ENCODE results near the gene EXD3.

Gene EXD3

DNA sequence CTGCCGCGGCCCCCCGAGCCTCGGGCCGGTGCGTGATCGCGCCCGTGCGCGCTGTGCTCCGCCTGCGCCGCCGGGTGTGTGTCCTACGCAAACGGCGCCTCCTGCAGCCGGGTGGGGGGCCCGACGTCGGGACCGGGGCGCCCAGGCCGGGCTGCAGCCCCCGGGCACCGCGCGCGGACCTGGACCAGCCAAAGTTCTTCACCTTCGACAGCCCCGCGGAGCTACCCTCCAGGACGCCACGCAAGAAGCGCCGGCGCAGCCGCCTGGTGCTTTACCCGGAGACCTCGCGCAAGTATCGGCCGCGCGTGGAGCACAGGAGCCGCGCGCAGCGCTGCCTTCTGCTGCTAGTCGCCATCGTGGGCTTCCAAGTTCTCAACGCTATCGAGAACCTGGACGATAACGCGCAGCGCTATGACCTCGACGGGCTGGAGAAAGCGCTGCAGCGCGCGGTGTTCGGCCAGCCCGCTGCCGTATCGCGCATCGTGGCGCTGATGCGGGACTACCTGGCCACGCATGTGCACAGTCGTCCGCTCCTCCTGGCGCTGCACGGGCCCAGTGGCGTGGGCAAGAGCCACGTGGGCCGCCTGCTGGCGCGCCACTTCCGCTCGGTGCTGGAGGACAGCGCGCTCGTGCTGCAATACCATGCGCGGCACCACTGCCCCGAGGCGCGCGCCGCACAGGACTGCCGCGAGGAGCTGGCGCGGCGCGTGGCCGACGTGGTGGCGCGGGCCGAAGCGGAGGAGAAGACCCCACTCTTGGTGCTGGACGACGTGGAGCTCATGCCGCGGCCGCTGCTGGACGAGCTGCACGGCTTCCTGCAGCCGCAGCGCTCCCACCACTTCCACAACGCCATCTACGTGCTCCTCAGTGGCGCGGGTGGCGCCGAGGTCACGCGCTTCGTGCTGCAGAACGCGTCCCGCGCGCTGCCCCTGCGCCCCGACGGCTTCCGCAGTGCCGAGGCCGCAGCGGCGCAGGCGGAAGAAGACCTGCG, 143.9 kb downstream of the EXD3 start:
- no peak for DNase-seq

DNA sequence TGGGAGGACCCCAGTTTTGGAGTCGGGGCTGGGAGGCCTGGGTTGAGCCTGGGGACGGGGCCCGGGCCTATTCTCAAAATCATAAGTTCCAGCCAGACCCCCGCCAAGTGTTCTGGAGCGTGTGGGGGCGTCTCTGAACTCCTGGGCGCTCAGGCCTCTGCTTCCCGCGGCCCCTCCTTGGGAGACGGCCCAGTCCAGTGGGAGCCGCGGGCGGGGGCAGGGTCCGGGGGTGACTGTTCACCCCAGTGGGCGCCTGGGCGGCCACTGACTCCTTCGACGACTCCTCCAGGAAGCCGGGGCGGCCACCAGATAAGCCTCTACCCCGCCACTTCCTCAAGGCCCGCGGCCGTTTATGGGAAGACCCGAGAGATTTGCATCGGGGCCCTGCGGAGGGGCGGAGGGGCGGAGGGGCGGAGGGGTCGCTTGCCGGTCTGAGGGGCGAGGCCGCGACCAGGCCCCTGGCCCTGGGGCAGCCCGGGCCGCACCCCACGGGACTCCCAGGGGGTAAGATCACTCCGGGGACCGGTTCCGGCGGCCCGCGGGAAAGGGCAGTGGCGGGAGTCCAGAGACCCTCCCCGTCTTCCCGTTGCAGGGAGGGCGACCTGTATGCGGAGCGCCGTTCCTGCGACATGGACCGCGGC, 144.8 kb downstream of the EXD3 start:
- DNase-seq, result no peak

- DNase-seq, result no peak
Measured at GRCh38 chr9:137277329-137278041, 145.5 kb downstream of the EXD3 start, which contains the start of gene TOR4A. TOR4A (plus strand) TSS chr9:137277726; CDS start chr9:137278690, 964 bp downstream.

- no peak for DNase-seq
Measured at GRCh38 chr9:137276473-137277328, 146.3 kb downstream of the EXD3 start.

- DNase-seq, result no peak
Measured at GRCh38 chr9:137275588-137276472, 147.1 kb downstream of the EXD3 start.

DNA sequence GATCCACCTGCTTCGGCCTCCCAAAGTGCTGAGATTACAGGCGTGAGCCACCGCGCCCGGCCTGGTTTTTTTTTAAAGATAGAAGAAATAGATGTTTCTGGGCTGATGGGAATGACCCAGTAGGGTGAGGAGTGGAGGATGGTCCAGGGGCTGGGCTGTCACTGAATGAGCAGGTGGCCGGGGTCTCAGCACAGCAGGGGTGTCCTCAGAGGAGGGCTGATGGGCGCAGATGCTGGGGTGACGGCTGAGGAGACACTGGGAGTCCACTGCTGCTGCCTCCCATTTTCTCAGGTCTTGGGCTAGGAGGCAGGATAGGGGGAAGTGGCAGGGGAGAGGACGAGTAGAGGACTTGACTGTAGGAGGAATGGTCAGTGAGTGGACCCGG, 147.8 kb downstream of the EXD3 start:
- DNase-seq, result no peak

DNA sequence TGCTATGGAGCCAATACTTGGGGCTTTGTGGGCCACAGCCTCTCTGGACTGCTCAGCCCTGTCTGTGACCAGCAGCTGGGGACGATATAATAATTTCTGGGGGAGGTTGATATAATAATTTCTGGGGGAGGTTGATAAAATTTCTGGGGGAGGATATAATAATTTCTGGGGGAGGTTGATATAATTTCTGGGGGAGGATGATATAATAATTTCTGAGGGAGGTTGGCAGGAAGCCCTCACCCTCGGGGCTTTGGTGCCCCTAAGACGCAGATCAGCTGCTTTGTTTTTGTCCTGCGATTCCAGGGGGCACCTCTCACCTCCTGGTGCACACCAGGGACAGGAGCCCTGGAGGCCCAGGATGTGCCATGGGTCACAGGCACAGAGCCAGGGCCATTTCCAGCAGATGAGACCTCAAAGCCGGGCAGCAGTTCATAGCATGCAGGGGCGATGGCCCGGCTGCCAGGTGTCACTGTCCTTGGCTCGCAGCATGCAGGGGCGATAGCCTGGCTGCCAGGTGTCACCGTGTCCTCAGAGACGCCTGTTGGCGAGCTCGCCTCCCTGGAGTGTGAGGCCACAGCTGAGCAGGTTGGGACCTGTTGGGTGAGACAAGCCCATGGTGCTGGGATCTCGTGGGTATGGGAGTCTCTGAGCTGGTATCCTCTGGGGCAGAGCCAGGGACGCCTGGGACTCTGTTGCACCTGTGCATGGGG, 149.2 kb downstream of the EXD3 start:
- DNase-seq, result no peak

- no peak for DNase-seq
Measured at GRCh38 chr9:137273095-137273490, 149.9 kb downstream of the EXD3 start.

DNA sequence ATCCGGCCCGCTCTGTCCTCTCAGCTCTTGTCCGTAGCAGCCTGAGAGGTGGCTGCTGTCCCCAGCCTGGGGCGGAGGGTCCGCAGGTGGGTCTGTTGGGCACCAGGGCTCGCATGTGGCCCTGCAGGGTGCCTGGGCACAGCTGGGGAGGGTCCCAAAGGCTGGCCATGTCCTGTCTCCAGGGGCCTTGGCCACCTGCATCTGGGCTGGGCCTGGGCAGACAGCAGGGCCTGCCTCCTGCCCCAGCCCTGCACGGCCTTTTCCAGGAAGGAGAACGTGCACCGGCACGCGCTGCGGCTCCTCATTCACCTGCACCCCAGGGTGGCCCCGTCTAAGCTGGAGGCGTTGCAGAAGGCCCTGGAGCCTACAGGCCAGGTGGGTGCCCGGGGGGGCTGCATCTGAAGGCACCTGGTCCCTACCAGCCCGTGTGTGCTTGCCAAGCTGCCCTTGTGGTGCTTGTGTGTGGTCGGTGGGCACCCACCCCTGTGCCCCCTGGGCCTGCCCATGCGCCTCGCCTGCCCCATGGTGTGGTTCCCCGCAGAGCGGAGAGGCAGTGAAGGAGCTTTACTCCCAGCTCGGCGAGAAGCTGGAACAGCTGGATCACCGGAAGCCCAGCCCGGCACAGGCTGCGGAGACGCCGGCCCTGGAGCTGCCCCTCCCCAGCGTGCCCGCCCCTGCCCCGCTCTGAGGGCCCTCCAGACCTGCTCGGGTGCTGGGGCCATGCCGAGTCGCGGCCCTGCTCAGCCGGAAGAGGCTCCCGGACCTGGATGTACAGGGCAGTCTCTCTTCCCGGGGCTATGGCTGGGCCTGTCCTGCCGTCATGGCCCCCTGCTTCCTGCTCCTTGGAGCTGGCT, 150.5 kb downstream of the EXD3 start:
- no peak for DNase-seq

DNA sequence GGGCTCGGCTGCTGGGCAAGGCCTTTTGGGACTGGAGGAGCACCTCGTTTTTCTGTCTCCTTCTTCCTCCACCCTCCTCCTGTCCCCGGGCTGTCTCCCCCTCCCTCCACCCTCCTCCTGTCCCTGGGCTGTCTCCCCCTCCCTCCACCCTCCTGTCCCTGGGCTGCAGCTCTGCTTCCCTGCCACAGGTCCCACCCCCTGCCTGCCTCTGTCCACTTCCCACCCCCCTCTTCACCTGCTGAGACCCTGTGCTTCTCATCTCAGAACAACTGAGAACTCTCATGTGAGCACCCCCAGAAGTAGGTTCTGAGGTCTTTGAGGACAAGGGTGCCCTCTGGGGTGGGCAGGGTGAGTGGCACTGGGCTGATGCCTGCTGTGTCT, 151.3 kb downstream of the EXD3 start:
- DNase-seq, result no peak

DNA sequence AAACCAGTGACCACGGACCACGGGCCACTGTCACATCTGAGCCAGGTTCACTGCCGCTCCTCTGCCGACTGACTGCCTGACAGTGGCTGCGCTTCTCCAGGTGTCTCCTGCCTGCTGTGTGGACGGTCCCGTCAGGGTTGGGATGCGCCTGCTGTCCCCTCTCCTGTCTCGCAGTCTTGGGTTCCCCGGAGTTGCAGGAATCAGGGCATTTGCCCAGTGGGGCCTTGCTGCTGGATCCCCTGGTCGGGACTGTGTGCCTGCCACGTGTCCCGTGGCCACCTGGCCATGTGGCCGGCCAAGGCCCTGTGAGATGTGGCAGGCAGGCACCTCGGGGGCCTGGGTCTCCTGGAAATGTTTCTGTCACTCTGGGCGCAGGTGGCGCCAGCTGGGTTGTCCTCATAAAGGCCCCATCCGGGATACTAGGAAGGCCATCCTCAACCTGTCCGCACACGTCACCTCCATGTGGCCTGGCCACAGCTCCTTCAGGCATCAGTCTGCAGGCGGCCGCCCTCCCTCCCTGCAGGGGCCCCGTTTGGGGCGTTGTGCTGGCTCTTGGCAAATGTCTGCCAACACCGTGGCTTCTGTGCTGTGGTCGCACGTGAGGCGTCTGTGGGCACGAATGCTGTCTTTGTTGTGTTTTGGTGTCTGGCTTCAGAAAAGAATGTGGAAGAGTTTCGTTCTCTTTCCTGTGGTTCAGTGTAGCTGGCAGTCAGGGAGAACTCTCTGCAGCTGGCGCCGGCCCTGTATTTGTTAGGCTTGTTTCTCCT, 151.8 kb downstream of the EXD3 start:
- DNase-seq, result no peak

DNA sequence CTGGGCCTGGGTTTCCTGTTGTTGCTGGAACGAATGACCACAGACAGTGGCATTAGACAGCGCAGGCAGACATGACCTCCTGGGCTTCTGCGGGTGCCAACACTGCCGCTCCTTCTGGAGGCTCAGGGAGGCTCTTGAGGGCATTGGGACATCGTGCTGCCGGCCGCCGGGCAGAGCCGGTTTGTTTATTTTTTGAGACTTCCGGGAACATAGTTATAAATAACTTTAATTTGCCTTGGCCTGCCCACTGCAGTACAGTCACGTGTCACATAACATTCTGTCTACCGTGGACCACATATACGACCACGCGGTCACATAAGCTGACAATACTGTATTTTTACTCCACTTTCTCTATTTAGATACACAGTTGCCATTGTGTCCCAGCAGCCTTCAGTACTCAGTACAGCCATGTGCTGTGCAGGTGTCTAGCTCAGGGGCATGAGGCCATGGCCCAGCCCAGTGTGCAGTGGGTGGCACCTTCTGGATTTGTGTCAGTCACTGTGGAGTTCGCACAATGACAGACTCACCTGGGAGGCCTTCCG, 153.7 kb downstream of the EXD3 start:
- no peak for DNase-seq

DNA sequence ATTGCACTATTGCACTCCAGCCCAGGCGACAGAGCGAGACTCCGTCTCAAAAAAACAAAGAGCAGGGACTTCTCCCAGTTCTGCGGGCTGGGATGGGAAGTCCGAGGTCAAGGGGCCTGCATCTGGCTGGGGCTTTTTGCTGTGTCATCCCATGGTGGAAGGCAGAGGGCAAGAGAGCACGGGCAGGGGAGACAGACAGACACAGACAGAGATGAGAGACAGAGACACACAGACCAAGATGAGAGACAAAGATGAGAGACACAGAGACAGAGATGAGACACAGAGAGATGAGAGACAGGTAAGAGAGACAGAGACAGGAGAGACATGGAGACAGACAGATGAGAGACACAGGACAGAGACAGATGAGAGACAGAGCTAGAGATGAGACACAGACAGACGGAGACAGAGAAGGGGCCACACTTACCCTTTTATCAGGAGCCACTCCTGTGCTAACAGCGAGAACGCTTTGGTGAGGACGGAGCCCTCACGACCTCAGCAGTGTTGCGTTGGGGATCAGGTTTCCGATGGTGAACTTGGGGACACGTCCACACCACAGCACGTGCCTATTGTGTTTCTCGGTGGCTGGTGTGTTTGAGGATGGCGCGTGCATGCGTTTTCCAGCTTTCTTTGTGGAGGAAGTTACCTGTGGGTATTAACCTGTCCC, 154.3 kb downstream of the EXD3 start:
- DNase-seq, result no peak

DNA sequence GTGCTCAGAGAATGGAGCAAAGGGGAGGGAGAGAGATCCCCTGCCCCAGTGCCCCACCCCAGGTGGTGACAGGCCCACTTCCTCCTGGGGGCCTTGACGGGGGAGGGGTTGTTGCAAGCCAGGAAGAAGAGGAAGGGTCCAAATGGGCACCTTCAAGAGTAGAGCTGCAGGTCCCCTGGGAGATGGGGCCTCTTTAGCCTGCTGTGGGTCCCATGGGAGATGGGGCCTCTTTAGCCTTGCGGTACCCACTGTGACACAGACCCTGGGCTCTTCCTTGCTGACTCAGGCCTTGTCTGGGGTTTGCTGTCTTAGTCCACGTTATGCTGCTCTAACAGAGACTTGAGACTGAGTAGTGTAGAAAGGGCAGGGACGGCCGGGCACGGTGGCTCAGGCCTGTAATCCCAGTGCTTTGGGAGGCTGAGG, 155.0 kb downstream of the EXD3 start:
- DNase-seq, result no peak

DNA sequence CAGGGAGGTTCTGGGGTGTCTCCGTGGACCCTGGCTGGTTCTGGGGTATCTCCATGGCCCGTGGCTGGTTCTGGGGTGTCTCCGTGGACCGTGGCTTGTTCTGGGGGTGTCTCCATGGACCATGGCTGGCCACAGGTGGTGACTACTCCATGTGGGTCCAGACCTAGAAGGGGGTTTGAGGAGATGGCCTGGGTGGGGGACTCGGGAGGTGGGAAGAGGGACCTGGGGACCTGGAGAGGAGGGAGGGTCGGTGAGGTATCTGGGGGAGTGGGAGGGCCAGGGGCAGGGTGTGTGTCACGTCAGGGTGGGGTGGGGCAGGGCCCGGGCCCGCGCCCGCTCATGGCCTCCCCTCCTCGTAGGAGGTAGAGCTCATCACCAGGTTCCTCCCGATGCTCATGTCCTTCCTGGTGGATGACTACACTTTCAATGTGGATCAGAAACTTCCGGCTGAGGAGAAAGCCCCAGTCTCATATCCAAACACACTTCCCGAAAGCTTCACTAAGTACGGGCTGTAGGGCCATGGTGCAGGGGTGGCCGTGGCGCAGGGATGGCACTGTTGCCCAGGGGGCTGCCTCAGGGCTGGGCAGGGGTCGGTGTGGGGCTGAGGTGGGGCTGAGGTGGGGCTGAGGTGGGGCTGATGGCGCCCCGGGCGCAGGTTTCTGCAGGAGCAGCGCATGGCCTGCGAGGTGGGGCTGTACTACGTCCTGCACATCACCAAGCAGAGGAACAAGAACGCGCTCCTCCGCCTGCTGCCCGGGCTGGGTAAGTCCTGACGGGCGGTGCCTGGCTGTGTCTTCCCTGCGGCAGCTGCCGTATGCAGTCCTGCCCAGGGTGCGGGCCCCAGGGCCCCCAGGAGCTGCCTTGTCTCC, 156.1 kb downstream of the EXD3 start:
- DNase-seq, result no peak

- DNase-seq, result no peak
Measured at GRCh38 chr9:137266162-137266527, 156.8 kb downstream of the EXD3 start.

DNA sequence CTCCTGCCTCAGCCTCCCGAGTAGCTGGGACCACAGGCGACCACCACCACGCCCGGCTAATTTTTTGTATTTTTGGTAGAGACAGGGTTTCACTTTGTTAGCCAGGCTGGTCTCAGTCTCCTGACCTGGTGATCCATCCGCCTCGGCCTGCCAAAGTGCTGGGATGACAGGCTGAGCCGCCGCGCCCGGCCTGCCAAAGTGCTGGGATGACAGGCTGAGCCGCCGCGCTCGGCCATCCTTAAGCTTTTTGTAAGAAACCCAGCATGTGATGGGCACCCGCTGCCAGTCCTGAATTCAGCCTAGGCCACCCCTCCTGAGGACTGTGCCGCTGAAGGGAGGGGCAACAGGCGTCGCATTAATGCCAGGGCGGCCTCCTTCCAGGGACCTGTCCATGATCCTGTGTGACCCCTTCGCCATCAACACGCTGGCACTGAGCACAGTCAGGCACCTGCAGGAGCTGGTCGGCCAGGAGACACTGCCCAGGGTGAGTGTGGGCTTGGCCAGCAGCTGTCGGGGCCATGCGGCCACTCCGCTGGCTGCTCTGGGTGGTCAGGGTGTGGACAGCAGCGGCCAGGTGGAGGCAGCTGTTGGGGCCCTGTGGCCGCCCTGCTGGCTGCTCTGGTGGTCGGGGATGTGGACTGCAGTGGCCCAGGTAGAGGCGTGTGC, 157.3 kb downstream of the EXD3 start:
- no peak for DNase-seq

All from NCI-H446 treated with DMSO at 0.1 percent for 48 hours (cell line).